HG02943 (cell line): Measurements from ENCODE around the gene SLC4A9.
"Not testable (repeated sequence)": the region's sequence is repeated elsewhere in the genome, so short reads cannot be mapped to it uniquely, and the experiment has no call there.

Experiments
- ATAC-seq: cut with Tn5 transposase; IDR thresholded peaks from one replicate; pipeline ENCODE4 v1.9.1; 2021; ENCODE audit warnings: mild to moderate bottlenecking, low read depth, moderate library complexity; ENCODE audit not compliant: unreplicated experiment

Gene SLC4A9

DNA sequence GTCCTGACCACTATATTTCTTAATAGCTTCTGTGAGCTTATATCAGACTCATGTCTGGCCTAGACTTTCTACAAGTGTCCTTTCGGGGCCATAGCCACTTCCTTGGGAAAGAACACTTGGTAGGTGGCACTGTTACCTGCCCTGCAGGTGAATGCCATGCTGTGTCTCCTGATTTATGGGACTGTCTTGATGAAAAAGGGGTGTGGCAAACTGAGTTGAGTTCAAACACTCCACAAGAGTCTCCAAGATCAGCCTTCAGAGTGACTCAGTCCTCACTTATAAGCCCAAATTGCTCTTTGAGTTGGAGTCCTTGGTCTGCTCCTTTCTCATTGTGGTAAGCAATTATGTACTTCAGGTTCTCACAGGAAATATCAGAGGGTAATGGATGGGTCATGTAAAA lies 31.7 kb downstream of the SLC4A9 start:
- no peak for ATAC-seq

DNA sequence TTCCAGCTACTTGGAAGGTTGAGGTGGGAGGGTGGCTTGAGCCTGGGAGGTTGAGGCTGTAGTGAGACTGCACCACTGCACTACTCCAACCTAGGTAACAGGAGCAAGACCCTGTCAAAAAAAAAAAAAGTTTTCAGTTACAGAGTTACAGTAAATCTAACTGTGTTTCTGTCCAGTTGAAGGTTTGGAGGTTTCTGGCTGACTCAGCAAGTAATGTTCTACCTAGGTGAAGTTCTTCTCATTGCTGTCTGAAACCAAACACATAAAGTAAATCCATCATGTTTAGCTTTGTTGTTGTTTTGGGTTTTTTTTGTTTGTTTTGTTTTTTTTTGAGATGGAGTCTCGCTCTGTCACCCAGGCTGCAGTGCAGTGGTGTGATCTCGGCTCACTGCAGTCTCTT lies 33.7 kb downstream of the SLC4A9 start:
- ATAC-seq: no peak

DNA sequence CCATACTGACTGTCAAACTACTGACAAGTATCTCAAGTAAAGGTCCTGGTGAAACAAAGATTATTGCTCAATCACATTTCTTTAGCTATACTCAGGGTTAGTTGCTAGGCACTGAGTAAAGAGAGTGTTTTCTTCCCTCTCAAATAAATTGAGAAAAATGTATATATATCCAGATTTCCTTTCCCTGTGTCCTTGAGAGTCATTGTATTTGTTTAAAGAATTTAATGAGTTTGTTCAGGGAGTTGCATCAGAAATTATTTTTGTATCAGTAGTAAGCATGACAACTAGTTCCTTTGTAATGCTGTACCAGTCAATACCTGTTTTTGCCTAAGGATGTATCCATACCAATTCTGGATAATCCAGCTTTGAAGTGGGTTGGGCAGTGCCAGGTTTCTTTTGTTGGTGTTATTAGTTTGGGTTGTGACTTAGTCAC lies 38.4 kb downstream of the SLC4A9 start:
- no peak for ATAC-seq

DNA sequence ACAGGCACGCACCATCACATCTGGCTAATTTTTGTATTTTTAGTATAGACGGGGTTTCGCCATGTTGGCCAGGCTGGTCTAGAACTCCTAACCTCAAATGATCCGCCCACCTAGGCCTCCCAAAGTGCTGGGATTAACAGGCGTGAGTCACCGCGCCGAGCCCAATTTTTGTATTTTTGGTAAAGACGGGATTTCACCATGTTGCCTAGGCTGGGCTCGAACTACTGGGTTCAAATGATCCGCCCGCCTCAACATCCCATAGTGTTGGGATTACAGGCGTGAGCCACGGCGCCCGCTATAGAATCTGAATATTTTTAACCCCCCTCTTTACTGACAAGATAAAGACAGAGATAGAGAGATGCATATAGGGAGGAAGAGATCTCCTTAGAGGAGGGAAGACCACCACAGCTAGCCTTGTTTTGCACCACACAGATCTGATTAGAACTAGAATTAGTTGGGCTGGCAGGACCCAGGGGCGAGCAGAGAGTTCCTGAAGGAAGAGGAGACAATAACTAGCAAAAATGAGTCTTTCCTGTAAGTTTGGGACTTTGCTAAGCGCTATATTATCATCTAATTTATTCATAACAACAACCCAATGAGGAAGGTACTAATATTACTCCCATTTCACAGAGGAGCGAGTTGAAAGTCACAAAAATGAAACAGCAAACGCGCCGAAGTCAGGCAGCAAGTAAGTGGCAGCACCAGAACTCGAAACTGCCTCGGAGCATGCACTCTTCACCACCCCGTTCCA lies 40.2 kb downstream of the SLC4A9 start:
- ATAC-seq: peak; percentile 1

DNA sequence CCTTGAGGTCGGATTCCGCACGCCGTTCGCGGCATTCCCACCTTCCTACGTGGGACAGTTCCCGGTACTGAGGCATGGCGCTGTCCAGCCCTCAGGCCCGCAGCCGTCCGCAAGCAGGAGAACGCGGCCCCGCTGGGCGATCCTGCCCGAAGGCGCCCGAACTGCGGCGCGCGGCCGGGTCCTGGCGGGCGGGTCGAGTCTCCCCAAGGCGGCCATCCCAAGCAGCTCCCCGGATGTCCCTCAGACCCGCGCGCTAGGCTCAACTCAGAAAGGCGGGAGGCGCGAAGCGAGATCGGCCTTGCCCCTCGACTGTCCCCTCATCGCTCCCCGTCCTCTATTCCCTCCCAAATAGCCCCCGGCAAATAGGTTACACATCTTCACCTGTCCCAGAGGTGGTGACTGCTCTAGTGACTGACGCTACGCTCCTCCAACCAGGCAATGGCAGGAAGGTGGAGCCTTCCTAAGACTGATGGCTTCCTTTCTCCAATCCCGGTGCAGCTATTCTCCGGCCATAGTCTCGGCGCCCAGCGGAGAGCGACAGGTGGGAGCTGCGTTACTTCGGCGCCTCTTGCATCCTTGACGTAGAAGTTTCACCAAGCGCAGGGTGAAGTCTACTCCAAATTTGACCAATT lies 40.9 kb downstream of the SLC4A9 start:
- ATAC-seq: peak; percentile 70

DNA sequence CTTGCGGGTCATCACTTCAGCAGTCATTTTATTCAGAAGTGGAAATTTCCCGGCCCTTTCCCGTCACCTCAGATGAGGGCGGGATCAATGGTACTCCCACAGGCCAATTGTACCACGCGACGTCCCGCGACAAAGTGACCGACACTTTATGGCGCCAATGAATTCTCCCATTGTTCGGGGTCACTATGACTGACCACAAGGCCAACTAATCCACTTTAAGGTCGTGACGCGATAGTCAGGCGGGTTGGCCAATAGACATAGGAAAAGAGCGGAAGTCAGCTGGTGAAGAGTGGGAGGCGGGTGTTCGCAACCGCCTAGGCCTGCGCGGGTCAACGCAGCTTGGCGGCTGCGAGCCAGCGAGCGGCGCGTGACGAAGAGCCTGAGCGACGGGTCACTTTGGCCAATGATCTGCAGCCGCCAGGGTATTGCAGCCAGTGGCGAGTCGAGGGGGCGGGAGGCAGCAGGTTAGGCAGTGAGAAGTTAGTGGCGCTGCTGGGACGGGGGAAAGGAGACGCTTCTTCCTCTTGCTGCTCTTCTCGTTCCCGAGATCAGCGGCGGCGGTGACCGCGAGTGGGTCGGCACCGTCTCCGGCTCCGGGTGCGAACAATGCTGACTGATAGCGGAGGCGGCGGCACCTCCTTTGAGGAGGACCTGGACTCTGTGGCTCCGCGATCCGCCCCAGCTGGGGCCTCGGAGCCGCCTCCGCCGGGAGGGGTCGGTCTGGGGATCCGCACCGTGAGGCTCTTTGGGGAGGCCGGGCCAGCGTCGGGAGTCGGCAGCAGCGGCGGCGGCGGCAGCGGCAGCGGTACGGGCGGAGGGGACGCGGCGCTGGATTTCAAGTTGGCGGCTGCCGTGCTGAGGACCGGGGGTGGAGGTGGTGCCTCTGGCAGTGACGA lies 41.6 kb downstream of the SLC4A9 start, which contains the start of gene ANKHD1:
Gene ANKHD1 (plus strand): TSS at position 472 of the 896 bp plus-strand sequence. CDS start 135 bp downstream, at position 607.
- ATAC-seq: peak; percentile 82

DNA sequence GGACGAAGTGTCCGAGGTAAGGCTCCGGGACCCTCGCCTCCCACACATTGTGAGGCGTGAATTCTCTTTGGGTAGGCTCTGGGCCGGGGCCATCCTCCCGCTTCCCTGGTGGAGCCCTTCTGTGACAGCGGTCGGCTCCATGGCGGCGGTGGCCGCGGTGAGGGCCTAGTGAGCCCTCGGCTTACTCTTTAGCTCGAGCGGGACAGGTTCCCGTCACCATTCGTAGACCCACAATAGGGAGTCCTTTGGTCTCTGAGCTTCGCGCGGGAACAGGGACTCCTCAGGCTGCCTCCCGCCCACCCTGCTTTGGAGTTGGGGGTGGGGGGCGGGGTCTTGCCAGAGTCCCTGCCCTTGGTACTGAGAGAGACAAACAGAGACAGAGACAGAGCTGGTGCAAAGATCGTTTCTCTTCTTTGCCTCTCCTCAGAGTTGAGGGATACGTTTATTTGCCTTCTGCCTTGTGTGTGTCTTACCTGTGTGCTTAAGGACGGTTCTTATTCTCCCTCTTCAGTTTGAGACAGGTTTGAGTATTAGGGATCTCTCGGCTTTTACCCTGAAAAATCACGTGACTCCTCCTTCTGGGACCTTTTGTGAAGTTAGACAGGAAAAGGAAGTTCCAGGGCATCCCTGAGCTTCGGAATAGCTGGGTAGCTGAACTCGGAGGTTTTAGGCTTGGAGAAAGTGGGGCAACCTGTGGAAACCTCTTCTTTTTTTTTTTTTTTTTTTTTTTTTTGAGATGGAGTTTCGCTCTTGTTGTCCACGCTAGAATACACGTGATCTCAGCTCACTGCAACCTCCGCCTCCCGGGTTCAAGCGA lies 42.5 kb downstream of the SLC4A9 start:
- peak; percentile 0 for ATAC-seq

DNA sequence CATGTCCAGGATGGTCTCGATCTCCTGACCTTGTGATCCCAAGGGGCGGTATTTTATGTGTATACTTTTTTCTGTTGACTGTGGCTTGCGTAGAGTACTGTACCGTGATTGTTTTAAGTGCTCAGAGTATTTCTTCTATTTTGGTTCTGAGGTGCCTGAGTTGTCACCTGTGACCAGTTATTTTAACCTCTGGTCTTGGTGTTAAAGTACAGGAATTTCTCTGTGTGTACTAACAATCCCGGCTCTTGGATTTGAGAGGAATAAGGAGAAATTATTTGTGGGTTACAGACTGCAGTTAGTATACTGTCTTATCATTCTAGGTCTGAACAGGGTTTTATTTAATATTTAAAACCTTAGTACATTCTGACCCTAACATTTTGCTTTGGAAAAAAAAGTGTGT lies 43.6 kb downstream of the SLC4A9 start:
- ATAC-seq: no peak

DNA sequence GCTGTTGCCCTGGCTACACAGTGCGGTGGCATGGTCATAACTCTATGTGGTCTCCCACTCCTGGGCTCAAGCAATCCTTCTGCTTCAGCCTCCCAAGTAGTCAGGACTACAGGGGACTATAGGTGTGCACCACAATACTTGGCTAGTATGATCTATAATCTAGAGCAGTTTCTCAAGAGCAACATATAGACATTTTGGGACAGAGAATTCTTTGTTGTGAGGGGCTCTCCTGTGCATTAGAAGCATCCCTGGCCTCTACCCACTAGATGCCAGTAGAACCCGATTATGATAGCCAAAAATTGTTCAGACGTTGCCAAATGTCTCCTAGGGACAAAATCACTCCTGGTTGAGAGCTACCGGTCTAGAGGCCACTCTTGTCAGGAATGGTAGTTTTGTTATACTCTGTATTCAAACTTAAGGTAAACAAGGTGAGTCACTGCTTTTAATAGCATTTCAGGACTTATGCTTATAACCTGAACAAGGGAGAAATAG lies 48.8 kb downstream of the SLC4A9 start:
- no peak for ATAC-seq

DNA sequence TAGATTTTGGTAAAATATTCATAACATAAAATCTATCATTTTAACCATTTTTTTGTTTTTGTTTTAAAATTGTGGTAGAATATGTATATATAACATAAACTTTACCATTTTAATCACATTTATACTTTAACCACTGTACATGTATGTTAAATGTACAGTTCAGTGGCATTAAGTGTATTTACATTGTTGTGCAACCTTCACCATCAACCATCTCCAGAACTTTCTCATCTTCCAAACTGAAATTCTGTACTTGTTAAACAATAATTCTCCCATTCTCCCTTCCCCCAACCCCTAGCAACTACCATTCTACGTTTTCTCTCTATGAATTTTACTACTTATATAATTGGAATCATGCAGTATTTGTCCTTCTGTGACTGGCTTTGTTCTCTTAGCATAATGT lies 53.2 kb downstream of the SLC4A9 start:
- ATAC-seq: no peak

DNA sequence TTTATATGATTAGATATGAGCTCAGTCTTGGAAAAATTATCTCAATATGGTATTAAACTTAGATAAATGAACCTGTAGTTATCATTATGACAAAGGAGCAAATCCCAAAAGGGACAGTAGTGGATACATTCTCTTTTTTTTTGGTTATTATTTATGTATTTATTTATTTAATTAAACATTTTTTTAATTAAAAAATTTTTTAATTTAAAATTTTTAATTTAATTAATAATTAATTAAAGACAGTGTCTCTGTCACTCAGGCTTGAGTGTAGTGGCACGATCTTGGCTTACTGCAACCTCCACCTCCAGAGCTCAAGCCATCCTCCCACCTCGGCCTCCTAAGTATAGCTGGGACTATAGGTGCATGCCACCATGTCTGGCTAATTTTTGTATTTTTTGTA lies 57.2 kb downstream of the SLC4A9 start:
- ATAC-seq: no peak

DNA sequence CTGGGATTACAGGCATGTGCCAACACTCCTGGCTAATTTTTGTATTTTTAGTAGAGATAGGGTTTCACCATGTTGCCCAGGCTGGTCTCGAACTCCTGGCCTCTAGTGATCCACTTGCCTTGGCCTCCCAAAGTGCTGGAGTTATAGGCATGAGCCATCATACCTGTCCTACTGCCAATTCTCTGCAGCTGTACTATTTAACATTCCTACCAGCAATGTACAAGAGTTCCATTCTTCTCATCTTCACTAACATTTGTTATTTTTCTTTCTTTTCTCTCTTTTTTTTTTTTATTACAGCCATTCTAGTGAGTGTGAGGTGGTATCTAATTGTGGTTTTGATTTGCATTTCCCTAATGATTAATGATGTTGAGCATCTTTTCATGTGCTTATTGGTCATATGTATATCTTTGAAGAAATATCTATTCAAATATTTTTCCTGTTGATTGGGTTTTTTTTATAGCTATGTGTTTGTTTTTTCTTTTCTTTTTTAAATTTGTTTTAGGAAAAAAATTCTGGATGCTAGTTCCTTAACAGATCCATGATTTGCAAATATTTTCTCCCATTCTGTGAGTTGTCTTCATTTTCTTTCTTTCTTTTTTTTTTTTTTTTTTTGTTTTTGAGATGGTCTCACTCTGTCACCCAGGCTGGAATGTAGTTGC lies 59.0 kb downstream of the SLC4A9 start:
- no peak for ATAC-seq

DNA sequence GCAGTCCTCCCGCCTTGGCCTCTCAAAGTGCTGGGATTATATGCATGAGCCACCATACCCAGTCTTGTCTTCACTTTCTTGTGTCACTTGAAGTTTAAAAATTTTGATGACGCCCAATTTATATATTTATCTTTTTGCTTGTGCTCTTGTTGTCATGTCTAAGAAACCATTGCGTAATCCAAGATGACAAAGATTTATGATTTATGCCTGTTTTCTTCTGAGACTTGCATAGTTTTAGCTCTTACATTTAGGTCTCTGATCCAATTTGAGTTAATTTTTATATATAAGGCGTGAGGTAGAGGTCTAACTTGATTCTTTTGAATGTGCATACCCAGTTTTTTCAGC lies 60.2 kb downstream of the SLC4A9 start:
- ATAC-seq: no peak

DNA sequence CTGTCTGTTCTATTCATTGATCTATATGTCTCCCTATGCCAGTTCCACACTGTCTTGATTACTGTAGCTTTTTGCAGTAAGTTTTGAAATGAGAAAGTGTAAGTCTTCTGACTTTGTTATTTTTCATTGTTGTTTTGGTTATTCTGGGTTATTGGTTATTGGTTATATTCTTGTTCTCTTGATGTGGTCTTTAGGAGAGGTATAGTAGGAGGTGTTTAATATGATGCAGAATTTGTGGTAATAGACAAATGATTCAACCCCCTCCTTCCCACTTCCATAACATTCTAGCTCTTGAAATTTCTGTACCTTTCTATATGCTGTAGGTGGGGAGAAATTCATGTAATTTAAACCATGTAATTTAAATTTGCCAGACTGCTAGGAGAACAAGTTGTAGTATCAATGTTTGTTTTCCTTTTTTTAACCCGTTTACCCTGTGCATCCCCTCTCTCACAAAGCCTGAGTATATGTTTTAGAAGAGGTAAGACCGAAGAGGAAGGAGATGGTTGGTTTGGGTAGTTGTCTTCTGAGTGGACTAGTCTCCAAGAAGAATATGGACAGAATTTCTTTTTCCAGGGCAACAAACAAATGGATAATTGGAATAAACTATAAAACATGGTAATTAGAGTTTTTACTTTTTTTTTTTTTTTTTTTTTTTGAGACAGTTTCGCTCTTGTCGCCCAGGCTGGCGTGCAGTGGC lies 60.8 kb downstream of the SLC4A9 start:
- ATAC-seq: no peak

DNA sequence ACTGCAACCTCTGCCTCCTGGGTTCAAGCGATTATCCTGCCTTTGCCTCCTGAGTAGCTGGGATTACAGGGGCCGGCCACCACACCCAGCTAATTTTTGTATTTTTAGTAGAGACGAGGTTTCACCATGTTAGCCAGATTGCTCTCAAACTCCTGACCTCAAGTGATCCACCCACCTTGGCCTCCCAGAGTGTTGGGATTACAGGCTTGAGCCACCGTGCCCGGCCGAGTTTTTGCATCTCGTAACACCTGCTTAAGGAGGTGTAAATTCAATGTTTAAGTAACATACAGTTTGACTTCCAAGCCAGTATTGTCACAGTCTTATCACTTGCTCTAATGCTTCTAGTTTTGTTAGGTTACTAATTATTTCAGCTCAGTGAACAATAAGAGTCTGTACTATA lies 61.4 kb downstream of the SLC4A9 start:
- ATAC-seq: not testable (repeated sequence)

DNA sequence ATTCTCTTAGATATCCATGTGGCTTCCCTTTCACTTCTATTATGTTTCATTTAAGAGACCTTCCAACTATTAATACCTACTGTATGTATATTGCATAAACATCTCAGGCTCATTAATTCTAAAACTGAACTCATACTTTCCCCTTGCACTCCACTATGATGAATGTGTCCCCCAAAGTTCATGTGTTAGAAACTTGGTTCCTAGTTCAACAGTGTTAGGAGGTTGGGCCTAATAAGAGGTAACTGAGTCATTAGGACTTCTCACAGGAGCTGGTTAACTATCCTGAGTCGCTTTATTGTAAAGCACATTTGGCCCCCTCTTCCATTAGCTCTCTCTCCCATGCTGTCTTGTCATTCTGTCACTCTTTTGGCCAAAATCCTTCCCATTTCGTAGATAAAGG lies 63.6 kb downstream of the SLC4A9 start:
- ATAC-seq: no peak

DNA sequence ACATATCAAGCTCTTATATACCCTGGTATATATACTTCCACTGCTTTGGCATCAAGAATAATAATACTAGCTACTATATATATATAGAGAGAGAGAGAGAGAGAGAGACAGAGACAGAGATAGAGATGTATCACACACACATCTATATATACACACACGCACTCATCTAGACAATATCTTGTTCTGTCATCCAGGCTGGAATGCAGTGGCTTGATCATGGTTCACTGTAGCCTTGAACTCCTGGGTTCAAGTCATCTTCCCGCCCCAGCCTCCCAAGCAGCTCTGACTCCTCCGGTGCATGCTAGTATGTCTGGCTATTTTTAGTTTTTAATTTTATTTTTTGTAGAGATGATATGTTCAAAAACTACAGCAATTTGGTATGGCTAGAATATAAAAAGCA lies 64.1 kb downstream of the SLC4A9 start:
- ATAC-seq: no peak
